Loucy (cell line): ENCODE results near the gene NIM1K.

Source experiments
- H2AFZ ChIP-seq: fragments of 200-600 bp; sonication (generic); 2 replicates; pipeline ENCODE4 v1.6.0; 2016; ENCODE audit warnings: antibody characterized with exemption, mild to moderate bottlenecking, low read length, moderate library complexity
- H3F3A ChIP-seq: fragments of 200-600 bp; 2 replicates; pipeline ENCODE4 v1.6.0; 2016; ENCODE audit warnings: antibody characterized with exemption, low read depth, mild to moderate bottlenecking
- H3K27me3 ChIP-seq: fragments of 200-600 bp; sonication (generic); 2 replicates; pipeline ENCODE4 v1.6.1; 2014; ENCODE audit warnings: low read length, mild to moderate bottlenecking; ENCODE audit not compliant: insufficient read depth, poor library complexity, severe bottlenecking
- H3K36me3 ChIP-seq: fragments of 200-600 bp; sonication (generic); 2 replicates; pipeline ENCODE4 v1.6.1; 2016; ENCODE audit warnings: low read length; ENCODE audit not compliant: insufficient read depth
- H3K4me1 ChIP-seq: fragments of 200-600 bp; sonication (generic); 2 replicates; pipeline ENCODE4 v1.5.1; 2014; ENCODE audit warnings: low read length, mild to moderate bottlenecking; ENCODE audit not compliant: insufficient read depth, poor library complexity, severe bottlenecking
- H3K4me2 ChIP-seq: fragments of 200-600 bp; sonication (generic); 2 replicates; pipeline ENCODE4 v1.6.0; 2014; ENCODE audit warnings: antibody characterized with exemption, low read length, low read depth, mild to moderate bottlenecking; ENCODE audit not compliant: poor library complexity, severe bottlenecking
- H3K4me3 ChIP-seq: fragments of 200-600 bp; sonication (generic); 2 replicates; pipeline ENCODE4 v1.5.1; 2014; ENCODE audit warnings: low read length, mild to moderate bottlenecking, mixed read lengths; ENCODE audit not compliant: poor library complexity, severe bottlenecking
- H3K79me2 ChIP-seq: fragments of 200-600 bp; sonication (generic); 2 replicates; pipeline ENCODE4 v1.6.1; 2014; ENCODE audit warnings: low read length; ENCODE audit not compliant: insufficient read depth
- H3K9ac ChIP-seq: fragments of 200-600 bp; sonication (generic); 2 replicates; pipeline ENCODE4 v1.6.0; 2014; ENCODE audit warnings: mild to moderate bottlenecking, low read depth, low read length, moderate library complexity; ENCODE audit not compliant: poor library complexity, severe bottlenecking
- H3K9me2 ChIP-seq: fragments of 200-600 bp; sonication (generic); replicated peaks from 2 replicates; pipeline ENCODE4 v1.6.1; 2016; ENCODE audit warnings: low read depth, low read length, mixed read lengths
- H3K9me3 ChIP-seq: fragments of 200-600 bp; sonication (generic); 2 replicates; pipeline ENCODE4 v1.6.1; 2014; ENCODE audit warnings: mild to moderate bottlenecking, antibody characterized with exemption, low read length, low read depth; ENCODE audit not compliant: insufficient read depth
- H4K20me1 ChIP-seq: fragments of 200-600 bp; sonication (generic); 2 replicates; pipeline ENCODE4 v1.6.0; 2014; ENCODE audit warnings: antibody characterized with exemption, low read length, mild to moderate bottlenecking; ENCODE audit not compliant: insufficient read depth, poor library complexity, severe bottlenecking
- CTCF ChIP-seq: fragments of 200-600 bp; sonication (generic); conservative IDR thresholded peaks from 2 replicates; pipeline ENCODE4 v1.5.1; 2014; ENCODE audit warnings: mild to moderate bottlenecking, antibody characterized with exemption, low read length
- EZH2phosphoT487 ChIP-seq: fragments of 200-600 bp; IDR thresholded peaks from 2 replicates; pipeline ENCODE4 v1.6.1; 2018; ENCODE audit warnings: antibody characterized with exemption, mild to moderate bottlenecking, moderate library complexity, borderline replicate concordance

Gene NIM1K

GRCh38 chr5:43209833-43210232, 17.8 kb downstream of the NIM1K start:
- no peak overlapping the region for H3K4me2 ChIP-seq
- no peaks in the 10 kb centered on the region for H3K27me3 ChIP-seq
- no peak overlapping the region for H3K4me3 ChIP-seq
- no peaks in the 10 kb centered on the region for H3K79me2 ChIP-seq
- no peaks in the 10 kb centered on the region for H3K36me3 ChIP-seq
- H3K9ac ChIP-seq, result no peak overlapping the region
- TF ChIP-seq EZH2phosphoT487, result no peak
- TF ChIP-seq CTCF, result no peak
- H3K4me1 ChIP-seq, result no peaks in the 10 kb centered on the region
- H3K9me3 ChIP-seq, result no peaks in the 10 kb centered on the region
- no peaks in the 10 kb centered on the region for H4K20me1 ChIP-seq
- H2AFZ ChIP-seq, result no peak overlapping the region
- H3K9me2 ChIP-seq, result no peaks in the 10 kb centered on the region
- H3F3A ChIP-seq, result no peaks in the 10 kb centered on the region

GRCh38 chr5:43210570-43210969, 18.5 kb downstream of the NIM1K start:
- H3K4me3 ChIP-seq, result no peak overlapping the region
- no peak overlapping the region for H2AFZ ChIP-seq
- H3K9me2 ChIP-seq, result no peaks in the 10 kb centered on the region
- H3K4me2 ChIP-seq, result no peak overlapping the region
- H4K20me1 ChIP-seq, result no peaks in the 10 kb centered on the region
- no peak overlapping the region for H3K9ac ChIP-seq
- H3F3A ChIP-seq, result no peaks in the 10 kb centered on the region
- no peaks in the 10 kb centered on the region for H3K27me3 ChIP-seq
- no peaks in the 10 kb centered on the region for H3K79me2 ChIP-seq
- no peaks in the 10 kb centered on the region for H3K36me3 ChIP-seq
- TF ChIP-seq EZH2phosphoT487 (no peak), CTCF (no peak)
- no peaks in the 10 kb centered on the region for H3K4me1 ChIP-seq
- H3K9me3 ChIP-seq, result no peaks in the 10 kb centered on the region

GRCh38 chr5:43213951-43214350, 21.9 kb downstream of the NIM1K start:
- Histone ChIP-seq H2AFZ (no peak overlapping the region), H3K79me2 (no peaks in the 10 kb centered on the region), H3K36me3 (no peaks in the 10 kb centered on the region), H3K4me2 (no peak overlapping the region), H3K27me3 (no peaks in the 10 kb centered on the region), H3K9me3 (no peaks in the 10 kb centered on the region), H3F3A (no peaks in the 10 kb centered on the region), H3K9me2 (no peaks in the 10 kb centered on the region), H3K4me1 (no peaks in the 10 kb centered on the region), H4K20me1 (no peaks in the 10 kb centered on the region), H3K9ac (no peak overlapping the region), H3K4me3 (no peak overlapping the region)
- TF ChIP-seq EZH2phosphoT487 (no peak), CTCF (no peak)
